Ishikawa (cell line): ENCODE measurements around the gene CLMN.

ENCODE experiments used
- CEBPB ChIP-seq: IDR thresholded peaks from 2 replicates; pipeline ENCODE4 v1.6.1; 2012
- CREB1 ChIP-seq: IDR thresholded peaks from 2 replicates; pipeline ENCODE4 v1.6.1; 2012; ENCODE audit warnings: low read depth
- EGR1 ChIP-seq: IDR thresholded peaks from 2 replicates; pipeline ENCODE4 v1.6.1; 2012
- EP300 ChIP-seq: IDR thresholded peaks from 2 replicates; pipeline ENCODE4 v1.6.1; 2012; ENCODE audit warnings: borderline replicate concordance
- FOXM1 ChIP-seq: IDR thresholded peaks from 2 replicates; pipeline ENCODE4 v1.6.1; 2012; ENCODE audit warnings: low read depth, borderline replicate concordance
- MAX ChIP-seq: IDR thresholded peaks from 2 replicates; pipeline ENCODE4 v1.6.1; 2012
- NFIC ChIP-seq: IDR thresholded peaks from 2 replicates; pipeline ENCODE4 v1.6.1; 2012
- RAD21 ChIP-seq: IDR thresholded peaks from 2 replicates; pipeline ENCODE4 v1.6.1; 2012; ENCODE audit warnings: low read depth
- REST ChIP-seq: IDR thresholded peaks from 2 replicates; pipeline ENCODE4 v1.6.1; 2012; ENCODE audit warnings: low read depth, mild to moderate bottlenecking
- TAF1 ChIP-seq: IDR thresholded peaks from 2 replicates; pipeline ENCODE4 v1.6.1; 2012; ENCODE audit warnings: low read depth, mild to moderate bottlenecking
- TEAD4 ChIP-seq: IDR thresholded peaks from 2 replicates; pipeline ENCODE4 v1.6.1; 2012
- USF1 ChIP-seq: IDR thresholded peaks from 2 replicates; pipeline ENCODE4 v1.6.1; 2012
- YY1 ChIP-seq: IDR thresholded peaks from 2 replicates; pipeline ENCODE4 v1.6.1; 2012; ENCODE audit warnings: low read depth

DNA sequence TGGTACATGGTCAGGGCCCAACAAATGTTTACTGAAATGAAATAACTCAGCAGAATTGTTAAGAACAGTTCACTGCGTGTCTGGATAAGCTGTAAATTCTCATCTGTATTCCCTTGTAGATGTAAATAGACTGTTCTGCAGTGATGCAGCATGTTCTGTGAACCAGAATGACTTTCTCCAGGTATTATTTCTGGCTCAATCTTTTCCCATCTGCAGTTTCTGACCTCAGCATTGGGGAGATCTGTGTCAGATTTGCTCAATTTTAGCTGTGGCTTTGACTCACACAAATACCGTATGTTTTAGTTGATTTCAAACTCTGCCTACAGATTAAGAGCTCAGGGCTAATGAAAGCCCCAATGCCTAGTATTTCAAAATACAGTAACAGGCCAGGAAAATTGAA lies 113.2 kb downstream of the CLMN start:
- no peak for TF ChIP-seq REST
- no peak for TF ChIP-seq NFIC
- no peak for TF ChIP-seq MAX
- TF ChIP-seq EP300: no peak
- no peak for TF ChIP-seq FOXM1
- TF ChIP-seq CREB1: no peak
- no peak for TF ChIP-seq RAD21
- no peak for TF ChIP-seq CEBPB
- TF ChIP-seq YY1: no peak
- TF ChIP-seq TEAD4: no peak
- no peak for TF ChIP-seq TAF1
- no peak for TF ChIP-seq USF1
- no peak for TF ChIP-seq EGR1
